NCI-H2171 (cell line): ENCODE measurements around the gene AK2.
"Not testable (repeated sequence)": the region's sequence is repeated elsewhere in the genome, so short reads cannot be mapped to it uniquely, and the experiment has no call there.

Experiments
- DNase-seq: peaks from one replicate; lab custom pipeline; 2025; lab: John Stamatoyannopoulos, UW

The AK2 gene

DNA sequence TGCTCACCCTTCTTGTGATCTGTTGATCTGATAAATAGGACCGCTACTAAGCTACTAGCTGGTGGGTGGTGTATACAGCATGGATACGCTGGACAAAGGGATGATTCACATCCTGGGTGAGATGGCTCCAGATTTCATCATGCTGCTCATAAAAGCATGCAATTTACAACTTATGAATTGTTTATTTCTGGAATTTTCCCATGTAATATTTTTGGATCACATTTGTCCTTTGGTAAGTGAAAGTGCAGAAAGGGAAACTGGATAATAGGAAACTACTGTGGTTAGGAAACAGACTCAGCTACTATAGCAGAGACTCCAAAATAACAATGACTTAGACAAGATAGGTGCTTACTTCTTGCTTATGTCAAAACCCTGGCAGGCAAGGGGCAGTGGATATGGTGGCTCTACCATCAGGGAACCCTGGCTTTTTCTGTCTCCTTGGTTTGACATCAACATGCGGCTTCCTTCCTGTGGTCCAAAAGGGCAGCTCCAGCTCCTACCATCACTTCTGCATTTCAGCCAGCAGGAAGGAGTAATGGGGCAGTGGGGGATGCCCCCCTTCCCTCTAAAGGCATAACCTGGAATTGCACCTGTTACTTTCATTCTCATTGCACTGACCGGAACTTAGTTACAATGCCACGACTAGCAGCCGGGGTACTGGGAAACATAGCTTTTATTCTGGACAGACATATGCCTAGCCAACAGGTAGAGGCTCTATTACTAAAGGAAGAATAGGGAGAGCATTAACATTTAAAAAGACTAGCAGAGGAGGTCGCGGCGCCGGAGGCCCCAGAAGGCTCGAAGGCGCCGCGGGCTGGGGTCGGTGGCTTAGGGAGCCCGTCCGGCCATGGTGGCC lies 13.8 kb upstream of the AK2 start:
- DNase-seq: no peak

DNA sequence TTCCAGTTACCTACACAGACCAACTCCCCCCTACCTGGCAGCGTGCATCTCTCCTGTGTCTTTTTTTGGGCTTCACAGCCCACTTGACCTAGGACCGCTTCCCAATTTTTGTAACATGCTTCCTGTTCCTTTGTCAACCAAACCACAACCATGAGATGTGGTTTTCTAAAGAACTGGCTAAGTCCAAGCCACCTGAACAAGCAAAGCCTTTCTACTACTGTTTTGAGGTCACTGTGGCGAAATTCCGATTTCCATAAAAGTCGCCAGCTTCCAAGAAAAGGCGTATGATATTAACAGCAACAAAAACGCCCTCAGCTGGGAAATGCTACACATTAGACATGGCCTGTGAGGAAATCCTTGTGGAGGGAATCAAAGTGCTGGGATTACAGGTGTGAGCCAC lies 12.7 kb upstream of the AK2 start:
- no peak for DNase-seq

DNA sequence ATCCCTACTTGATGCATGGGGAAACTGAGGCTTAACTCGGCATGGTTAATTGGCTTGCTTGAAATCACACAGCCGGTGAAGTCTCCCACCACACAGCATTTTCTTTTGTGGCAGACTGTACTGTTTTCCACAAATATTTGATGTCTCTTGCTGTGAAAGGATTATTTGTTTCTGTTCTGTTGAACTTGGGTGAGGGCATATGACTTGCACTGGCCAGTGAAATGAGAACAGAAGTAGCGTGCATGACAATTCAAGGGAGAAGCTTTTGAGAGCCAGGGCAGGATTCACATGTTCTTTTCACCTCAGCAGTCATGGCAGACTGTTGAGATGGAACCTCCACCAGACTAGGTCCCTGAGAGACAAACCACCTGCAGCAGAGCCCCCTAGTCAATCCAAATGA lies 11.7 kb upstream of the AK2 start:
- DNase-seq: no peak

DNA sequence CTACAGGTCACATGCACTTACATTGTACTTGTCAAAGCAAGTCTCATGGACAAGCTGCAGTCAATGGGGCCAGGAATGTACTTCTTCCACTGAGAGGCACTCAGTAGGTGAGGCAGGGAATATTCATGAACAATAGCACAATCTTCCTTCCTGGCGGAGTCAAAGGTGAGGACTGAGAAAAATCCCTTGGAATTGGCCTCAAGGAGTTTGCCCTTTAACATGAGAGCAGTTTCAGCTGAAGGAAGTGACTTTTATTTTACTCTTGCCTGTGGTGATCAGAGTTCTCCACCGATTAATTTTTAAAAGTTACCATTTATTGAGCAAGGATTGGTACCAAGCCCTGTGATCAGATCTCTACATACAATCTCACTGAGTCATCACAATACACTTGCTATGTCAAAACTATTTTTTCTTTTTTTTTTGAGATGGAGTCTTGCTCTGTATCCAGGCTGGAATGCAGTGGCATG lies 11.2 kb upstream of the AK2 start:
- no peak for DNase-seq

DNA sequence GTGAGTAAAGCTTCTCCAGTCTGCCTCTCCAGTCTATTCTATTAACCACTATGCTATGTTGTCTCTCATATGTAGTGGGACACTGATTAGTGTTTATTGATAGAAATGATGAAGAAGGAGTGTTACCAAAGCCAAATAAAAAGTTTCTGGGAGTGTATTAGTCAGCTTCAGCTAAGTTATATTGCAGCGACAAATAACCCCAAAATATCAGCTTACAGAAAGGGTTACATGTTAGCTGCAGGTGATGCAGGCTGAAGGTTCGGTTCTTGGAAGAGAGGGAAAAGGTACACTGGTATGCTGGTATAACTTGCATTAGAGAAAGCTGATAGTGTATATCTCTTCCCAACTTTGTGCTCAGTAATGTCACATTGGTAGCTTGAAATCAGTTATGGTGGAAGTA lies 10.6 kb upstream of the AK2 start:
- no peak for DNase-seq

DNA sequence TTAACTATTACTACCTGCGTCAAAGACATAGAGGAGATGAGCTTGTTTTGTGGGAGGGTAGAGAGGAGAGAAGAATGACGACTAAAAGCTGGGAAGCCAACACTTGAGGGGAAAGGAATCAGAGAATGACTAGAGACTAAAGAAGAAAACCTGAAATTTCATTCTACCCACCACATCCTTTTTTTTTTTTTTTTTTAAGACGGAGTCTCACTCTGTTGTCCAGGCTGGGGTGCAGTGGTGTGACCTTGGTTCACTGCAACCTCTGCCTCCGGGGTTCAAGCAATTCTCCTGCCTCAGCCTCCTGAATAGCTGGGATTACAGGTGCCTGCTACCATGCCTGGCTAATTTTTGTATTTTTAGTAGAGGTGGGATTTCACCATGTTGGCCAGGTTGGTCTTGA lies 9.6 kb upstream of the AK2 start:
- not testable (repeated sequence) for DNase-seq

DNA sequence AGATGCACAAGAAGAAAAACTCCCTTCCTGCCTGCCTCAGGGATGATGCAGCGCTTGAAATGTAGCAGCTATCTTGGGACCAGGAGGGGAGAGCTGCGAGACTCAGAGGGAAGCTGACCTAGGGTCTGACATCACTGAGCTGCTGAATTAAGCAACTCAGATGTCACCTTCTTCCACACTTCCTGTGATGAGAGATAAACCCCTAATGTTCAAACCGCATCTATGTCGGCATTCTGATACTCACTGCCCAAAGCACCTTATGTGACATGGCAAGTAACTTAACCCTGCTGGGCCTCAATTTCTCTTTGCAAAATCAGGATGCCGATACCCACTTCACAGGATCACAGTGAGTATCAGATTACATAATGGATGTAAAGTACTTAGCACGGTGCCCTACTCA lies 9.1 kb upstream of the AK2 start:
- no peak for DNase-seq

DNA sequence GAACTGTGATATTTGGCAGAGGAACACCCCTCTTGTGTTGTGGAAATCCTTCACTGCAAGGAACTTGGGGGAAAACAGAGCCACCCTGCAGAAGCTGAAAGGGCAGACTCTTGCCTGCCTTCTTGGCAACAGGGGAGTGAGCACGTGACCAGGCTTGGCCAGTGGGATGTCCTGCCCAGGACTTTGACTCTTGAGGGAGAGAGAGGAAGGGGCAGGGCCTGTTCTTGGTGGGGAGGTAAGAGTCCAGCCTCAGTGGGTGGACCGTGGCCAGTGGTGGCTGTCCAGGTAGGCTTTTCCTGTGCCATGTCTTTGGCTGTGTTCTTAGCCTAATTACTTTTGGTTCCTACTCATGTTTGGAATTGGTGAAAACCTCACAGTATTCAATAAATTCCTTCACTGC lies 8.6 kb upstream of the AK2 start:
- DNase-seq: no peak

DNA sequence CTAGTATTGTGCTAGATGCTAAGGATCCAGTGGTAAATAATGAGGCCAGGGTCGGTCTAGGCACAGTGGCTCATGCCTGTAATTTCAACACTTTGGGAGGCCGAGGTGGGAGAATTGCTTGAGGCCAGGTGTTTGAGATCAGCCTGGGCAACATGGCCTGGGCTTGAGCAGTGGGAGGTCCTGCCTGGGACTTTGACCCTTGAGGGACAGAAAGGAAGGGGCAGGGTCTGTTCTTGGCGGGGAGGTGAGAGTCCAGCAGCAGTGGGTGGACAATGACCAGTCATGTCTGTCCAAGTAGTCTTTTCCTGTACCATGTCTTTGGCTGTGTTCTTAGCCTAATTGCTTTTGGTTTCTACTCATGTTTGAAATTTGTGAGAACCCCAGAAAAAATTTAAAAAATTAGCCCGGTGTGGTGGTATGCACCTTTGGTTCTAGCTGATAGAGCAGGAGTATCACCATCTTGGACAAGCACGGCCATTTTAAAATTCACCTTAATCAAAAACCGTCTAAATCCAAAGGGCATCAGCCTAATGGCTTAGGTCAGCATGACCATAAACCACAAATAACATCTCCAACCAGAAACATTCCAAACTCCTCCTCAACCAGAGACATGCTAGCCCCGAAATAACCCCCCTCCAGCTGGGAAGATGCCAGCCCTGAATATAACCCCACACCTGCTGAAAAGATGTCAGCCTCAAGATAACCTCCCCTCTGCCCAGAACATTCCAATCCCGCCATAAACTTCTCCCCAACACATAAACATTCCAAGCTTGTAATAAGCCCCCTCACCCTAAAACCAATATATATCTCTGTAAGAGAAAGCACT lies 6.8 kb upstream of the AK2 start:
- DNase-seq: no peak

DNA sequence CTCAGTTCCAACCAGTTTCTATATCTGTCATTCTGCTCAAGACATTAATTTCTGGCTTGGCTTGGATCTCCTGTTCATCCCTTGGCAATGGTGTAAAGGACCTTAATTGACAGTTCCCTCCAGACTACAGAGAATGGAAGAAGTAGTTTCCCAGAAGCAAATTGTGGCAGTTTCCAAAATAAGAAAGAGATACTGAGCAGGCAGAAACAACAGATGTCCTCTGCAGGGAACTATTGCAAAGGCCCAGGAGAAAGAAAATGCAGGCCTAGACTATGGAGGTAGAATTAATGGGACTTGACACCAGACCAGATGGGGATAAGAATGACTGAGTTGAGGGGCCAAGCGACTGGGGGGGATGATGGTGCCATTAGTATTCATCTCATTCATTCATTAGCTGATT lies 6.1 kb upstream of the AK2 start:
- no peak for DNase-seq

DNA sequence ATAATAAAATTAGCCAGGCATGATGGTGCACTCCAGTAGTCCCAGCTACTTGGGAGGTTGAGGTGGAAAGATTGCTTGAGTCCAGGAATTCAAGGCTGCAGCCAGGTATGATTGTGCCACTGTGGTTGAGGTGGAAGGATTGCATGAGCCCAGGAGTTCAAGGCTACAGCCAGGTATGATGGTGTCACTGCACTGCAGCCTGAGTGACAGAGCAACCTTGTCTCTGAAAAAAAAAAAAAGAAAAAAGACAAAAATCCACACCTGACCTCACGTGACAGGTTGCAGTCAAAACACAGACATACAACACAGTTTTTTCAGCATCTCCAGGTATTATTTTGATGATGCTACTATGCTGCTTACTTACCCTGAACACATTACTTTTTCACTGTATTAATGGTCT lies 4.3 kb upstream of the AK2 start:
- DNase-seq: no peak

DNA sequence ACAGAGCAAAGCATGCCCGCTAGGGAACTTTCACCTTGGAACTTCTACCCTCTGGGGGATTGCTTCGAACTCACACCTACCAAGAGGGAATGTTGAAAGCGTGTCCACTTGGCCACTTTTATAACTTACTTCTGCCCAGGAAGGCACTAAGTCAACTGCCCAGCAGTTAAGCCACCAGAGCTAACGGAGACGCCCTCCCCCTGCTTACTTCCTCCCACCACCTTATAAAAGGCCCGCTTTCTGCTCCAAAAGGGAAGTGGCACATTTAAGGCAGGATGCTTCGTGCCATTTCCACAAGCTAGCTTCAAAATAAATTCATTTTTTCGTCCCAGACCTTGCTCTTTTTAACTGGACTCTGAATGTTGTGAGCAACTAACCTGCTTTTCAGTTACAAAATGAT lies 3.2 kb upstream of the AK2 start:
- DNase-seq: no peak

DNA sequence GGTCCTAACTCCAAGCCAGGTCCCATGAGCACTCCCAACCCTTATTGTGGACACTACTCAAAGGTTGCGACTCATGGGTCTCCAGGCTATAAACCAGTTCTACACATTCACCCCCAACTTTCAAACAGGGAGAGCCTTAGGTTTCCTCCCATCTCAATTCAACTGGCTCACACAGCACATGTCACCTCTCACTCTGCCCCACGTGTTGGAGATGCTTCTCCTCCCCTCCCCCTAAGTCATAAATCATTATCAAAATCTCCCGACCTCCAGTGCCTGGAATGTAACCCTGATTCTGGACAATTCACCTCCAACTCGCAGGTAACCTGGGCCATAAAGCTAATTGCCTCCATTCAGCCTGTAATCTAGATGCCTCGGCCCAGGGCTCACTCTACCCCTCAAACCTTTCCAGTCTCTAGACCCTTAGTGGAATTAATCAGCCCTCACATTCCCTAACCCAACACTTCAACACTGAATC lies 595 bp downstream of the AK2 start:
- DNase-seq: no peak

DNA sequence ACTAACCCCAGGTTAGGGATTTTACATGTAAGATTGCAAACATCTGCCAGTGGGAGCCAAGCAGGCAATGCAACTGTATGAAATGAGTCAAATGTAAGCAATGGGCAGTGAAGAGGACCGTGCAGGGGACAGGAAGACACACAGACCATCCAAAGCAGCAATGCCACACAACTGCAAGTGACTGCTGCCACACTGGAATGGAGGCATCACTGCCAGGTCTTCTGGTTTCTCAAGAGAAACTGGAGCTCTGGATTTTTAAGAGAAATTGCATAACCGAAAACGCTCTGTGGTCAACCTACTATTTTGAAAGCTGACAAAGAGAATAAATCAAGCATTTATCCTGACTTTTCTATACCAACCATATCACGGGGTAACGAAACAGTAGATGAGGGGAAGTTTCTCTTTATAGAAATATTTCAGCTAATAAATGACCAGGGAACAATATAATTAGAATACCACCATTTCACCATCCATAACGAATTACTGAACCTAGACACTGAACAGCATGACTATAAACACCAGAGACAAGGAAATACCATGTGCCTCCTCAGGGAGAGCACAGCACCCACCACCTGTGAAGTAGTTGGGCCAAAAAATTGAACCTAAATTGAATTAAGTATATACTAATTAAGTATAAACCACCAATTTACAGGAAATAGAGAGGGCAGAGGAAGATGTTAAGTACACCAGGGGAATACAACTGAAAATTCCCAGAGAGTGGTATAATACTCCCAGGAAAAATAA lies 4.4 kb downstream of the AK2 start:
- DNase-seq: no peak

DNA sequence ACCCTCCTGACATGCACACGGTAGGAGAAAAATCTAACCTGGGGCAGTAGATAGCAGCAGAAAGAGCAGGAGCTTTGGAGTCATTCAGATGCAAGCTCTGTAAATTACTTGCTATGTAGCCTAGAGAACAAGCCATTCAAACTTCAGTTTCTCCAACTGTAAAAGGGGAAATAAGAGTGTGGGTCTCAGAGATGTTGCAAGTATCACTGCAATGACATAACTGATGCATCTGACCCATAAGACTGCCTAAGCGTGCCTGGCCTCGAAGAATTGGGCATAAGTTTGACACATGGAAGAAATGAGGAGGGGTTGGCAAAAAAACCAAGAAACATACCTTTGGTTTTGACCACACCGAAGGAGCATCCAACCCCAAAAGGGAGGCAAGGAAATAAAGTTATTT lies 5.2 kb downstream of the AK2 start:
- DNase-seq: no peak

DNA sequence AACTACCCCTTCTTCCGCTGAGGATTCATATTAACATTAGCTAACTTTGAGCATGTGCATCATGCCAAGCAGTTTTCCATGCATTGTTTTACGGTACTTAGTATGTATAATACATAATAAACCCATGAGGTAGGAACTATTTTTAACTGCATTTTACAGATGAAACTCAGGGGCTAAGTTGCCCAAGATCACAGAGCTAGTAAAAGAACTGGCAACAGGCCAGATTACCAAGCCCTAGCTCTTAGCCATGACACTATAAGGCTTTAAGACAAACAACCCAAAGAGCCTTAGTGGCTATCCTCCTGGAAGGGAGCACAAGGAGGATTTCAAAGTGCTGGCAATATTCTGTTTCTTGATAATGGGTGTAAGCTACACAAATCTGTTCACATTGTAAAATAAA lies 6.1 kb downstream of the AK2 start:
- no peak for DNase-seq

DNA sequence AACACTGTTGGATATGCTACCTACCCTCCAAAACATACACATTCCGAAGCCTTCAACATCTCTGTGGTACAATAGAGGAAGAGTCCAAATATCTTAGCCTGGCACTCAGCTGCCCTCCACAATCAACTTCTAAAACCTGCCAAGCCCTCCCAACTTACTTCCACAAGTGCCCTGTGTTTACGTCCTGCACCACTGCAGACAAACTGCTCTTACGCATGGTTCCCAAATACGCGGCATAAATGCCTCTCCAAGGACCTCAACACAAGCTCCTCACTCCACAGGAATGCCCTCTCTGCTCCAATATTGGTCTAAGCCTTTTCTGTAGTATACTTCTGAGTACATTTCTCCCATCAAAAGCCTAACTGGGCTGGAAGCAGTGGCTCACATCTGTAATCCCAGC lies 6.8 kb downstream of the AK2 start:
- DNase-seq: no peak

DNA sequence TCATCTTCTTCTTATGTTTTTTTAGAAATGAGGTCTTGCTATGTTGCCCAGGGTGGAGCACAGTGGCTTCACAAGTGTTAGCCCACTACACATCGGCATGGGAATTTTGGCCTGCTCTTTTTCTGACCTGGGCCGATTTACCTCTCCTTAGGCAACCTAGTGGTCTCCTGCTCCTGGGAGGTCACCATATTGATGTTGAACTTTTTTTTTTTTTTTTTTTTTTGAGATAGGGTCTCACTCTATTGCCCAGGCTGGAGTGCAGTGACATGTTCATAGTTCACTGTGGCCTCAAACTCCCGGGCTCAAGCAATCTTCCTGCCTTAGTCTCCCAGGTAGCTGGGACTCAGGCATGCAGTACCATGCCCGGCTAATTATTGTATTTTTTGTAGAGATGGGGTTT lies 7.5 kb downstream of the AK2 start:
- DNase-seq: no peak

DNA sequence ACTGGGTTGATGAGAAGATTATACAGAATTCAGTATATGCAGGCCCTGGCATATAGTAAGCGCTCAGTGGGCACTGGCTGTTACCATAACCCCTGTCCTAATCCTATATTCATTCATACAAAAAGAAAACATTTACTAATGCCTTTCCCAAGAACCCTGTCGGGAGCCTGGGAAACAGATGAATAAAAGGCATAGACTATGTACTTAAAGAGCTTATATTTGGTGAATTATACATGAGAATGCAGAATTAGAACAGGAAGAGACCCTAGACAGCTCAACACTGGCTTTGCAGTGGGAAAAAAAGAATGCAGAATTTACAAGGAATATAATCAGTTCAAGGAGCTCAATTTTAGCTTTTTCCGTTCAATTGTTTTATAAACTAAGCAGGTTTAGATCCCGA lies 10.9 kb downstream of the AK2 start:
- DNase-seq: no peak

DNA sequence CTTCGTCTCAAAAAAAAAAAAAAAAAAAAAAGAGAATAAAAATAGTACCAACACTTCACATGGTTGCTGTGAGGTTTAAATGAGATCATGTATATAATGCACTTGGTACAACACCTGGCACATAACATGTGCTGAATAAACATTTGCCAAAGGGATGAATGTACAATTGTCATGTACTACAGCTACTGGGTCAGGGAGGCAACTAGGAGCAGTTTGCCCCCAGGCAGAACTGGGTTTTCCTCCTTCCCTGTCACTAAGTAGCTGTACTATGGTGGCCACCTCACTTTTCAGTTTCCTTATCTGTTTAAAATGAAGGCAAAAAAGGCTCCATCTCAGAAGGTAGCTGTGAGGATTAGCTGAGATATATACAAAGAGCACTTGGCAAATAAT lies 11.5 kb downstream of the AK2 start:
- no peak for DNase-seq

DNA sequence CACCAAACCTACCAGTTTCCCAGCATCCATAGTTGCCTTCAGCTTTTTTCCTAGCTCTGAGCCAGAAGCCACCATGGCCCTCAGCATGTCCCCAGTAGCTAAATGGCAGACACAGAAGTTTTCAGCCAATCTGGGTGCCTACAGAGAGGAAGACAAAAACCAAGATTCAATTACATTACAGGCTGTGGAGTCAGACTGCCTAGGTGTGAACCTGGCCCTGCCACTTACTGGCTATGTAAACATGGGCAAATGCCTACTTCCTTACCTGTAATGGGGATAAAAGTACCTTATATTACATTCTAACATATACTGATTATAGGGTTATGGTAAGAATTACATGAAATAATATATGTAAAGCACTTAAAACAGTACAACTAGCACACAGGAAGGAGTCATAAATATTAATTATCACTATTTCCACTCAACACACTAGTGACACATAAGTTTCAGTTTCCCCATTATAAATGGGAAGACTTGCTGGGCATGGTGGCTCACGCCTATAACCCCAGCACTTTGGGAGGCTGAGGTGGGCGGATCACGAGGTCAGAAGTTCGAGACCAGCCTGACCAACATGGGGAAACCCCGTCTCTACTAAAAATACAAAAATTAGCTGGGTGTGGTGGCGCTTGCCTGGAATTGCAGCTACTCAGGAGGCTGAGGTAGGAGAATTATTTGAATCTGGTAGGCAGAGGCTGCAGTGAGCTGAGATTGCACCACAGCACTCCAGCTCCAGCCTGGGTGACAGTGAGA lies 12.1 kb downstream of the AK2 start:
- not testable (repeated sequence) for DNase-seq

DNA sequence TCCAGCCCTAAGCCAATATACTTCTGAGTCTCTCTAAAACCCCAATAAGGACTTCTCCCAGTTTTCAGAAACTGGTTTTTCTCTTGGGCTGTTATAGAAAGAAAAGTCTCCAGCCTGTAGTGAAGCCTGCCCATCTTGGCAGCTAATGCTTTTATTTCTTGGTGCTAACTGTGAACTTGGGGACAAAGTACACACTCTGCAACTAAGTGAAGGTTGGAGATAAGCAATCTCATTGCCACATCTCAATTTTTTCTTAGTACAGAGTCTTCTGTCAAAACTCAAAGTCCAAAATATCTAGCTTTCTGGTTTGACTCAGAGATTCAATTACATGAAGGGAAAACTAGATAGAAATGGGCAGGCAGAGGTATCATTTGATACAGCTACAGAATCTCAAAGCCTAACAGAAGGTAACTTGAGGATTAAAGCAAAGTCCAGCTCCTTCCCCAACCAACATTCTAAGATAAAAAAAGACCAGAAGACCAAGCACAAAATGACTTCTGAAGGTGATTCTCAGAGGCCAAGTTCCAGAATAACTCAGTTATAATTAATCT lies 14.0 kb downstream of the AK2 start:
- DNase-seq: no peak
